EL (cell line): Measurements from ENCODE around the gene ITFG1.

ENCODE experiments used
- DNase-seq: peaks from one replicate; pipeline ENCODE4 v3.0.0-alpha.2; 2016

Gene ITFG1

GRCh38 chr16:47320546-47321310, 140.1 kb downstream of the ITFG1 start:
- peak; percentile 18 for DNase-seq

- no peak for DNase-seq
Observed at GRCh38 chr16:47317465-47318240, 143.2 kb downstream of the ITFG1 start.

- DNase-seq = no peak
Observed at GRCh38 chr16:47316442-47317015, 144.3 kb downstream of the ITFG1 start.

GRCh38 chr16:47311738-47312505, 148.9 kb downstream of the ITFG1 start:
- peak; percentile 11 for DNase-seq

GRCh38 chr16:47310792-47311211, 150.1 kb downstream of the ITFG1 start:
- DNase-seq = no peak

- DNase-seq = no peak
Observed at GRCh38 chr16:47309581-47310312, 151.1 kb downstream of the ITFG1 start.

- DNase-seq = no peak
Observed at GRCh38 chr16:47308601-47309000, 152.3 kb downstream of the ITFG1 start.

- DNase-seq = no peak
Observed at GRCh38 chr16:47304563-47304962, 156.3 kb downstream of the ITFG1 start.

GRCh38 chr16:47299587-47299986, 161.3 kb downstream of the ITFG1 start:
- DNase-seq = no peak

GRCh38 chr16:47284999-47285398, 175.9 kb downstream of the ITFG1 start:
- no peak for DNase-seq

- no peak for DNase-seq
Observed at GRCh38 chr16:47278306-47278970, 182.4 kb downstream of the ITFG1 start.

- no peak for DNase-seq
Observed at GRCh38 chr16:47276522-47276921, 184.3 kb downstream of the ITFG1 start.

GRCh38 chr16:47262938-47263337, 197.9 kb downstream of the ITFG1 start:
- DNase-seq = no peak

GRCh38 chr16:47260503-47260902, 200.4 kb downstream of the ITFG1 start:
- no peak for DNase-seq

- DNase-seq = peak; percentile 24
Observed at GRCh38 chr16:47258874-47259461, 201.9 kb downstream of the ITFG1 start.

- DNase-seq = no peak
Observed at GRCh38 chr16:47254756-47255155, 206.1 kb downstream of the ITFG1 start.

- no peak for DNase-seq
Observed at GRCh38 chr16:47250983-47251382, 209.9 kb downstream of the ITFG1 start.

GRCh38 chr16:47247690-47248089, 213.2 kb downstream of the ITFG1 start:
- DNase-seq = no peak

- no peak for DNase-seq
Observed at GRCh38 chr16:47244206-47244605, 216.7 kb downstream of the ITFG1 start.

- DNase-seq = no peak
Observed at GRCh38 chr16:47241061-47241460, 219.8 kb downstream of the ITFG1 start.

- DNase-seq = no peak
Observed at GRCh38 chr16:47236716-47237115, 224.1 kb downstream of the ITFG1 start.
